OCI-LY7 (cell line): ENCODE results near the gene DENND10. TPM values are rescaled to one million over a fixed set of nuclear protein-coding genes. Genes with fewer than 3 reads are reported as not detected.

ENCODE experiments used
- BruUV-seq: library from RNA; stranded (reverse); fragments of 400-500 nt; replicated peaks from 2 replicates; lab custom pipeline; 2021; lab: Mats Ljungman, UMichigan
- CTCF ChIA-PET: fragments of 300-600 bp; sonication (Branson Sonifier 250); formaldehyde crosslinking; loops from one replicate; lab custom pipeline; 2022; ENCODE audit warnings: antibody characterized with exemption; ENCODE audit not compliant: unreplicated experiment; lab: Charles Lee
- POLR2A ChIA-PET: fragments of 300-600 bp; sonication (Branson Sonifier 250); formaldehyde crosslinking; loops from one replicate; lab custom pipeline; 2022; ENCODE audit warnings: antibody characterized with exemption; lab: Charles Lee
- DNase-seq: peaks from one replicate; pipeline ENCODE4 v3.0.0-alpha.2; 2015; ENCODE audit warnings: low spot score
- H2AFZ ChIP-seq: fragments of 200-600 bp; sonication (generic), shearing (Covaris generic); 2 replicates; pipeline ENCODE4 v1.6.1; 2014; ENCODE audit warnings: mild to moderate bottlenecking, antibody characterized with exemption, low read length, moderate library complexity
- H3K27ac ChIP-seq: fragments of 200-600 bp; sonication (generic); 2 replicates; pipeline ENCODE4 v1.5.1; 2014; ENCODE audit warnings: mixed run types, low read depth, mild to moderate bottlenecking, moderate library complexity, low read length, inconsistent platforms; ENCODE audit not compliant: poor library complexity, severe bottlenecking
- H3K36me3 ChIP-seq: fragments of 200-600 bp; sonication (generic); 2 replicates; pipeline ENCODE4 v1.6.1; 2014; ENCODE audit warnings: mild to moderate bottlenecking, antibody characterized with exemption, low read length, moderate library complexity, mixed read lengths; ENCODE audit not compliant: insufficient read depth
- H3K4me1 ChIP-seq: fragments of 200-600 bp; sonication (generic); 2 replicates; pipeline ENCODE4 v1.5.1; 2014; ENCODE audit warnings: mild to moderate bottlenecking, low read length; ENCODE audit not compliant: insufficient read depth, poor library complexity, severe bottlenecking
- H3K4me2 ChIP-seq: fragments of 200-600 bp; sonication (generic); 2 replicates; pipeline ENCODE4 v1.6.1; 2014; ENCODE audit warnings: mild to moderate bottlenecking, low read length
- H3K4me3 ChIP-seq: fragments of 200-600 bp; sonication (generic); 2 replicates; pipeline ENCODE4 v1.5.1; 2014; ENCODE audit warnings: mild to moderate bottlenecking, low read depth, low read length; ENCODE audit not compliant: poor library complexity, severe bottlenecking
- H3K79me2 ChIP-seq: fragments of 200-600 bp; sonication (generic); 2 replicates; pipeline ENCODE4 v1.6.1; 2016; ENCODE audit warnings: low read depth, mild to moderate bottlenecking, low read length, moderate library complexity, mixed read lengths; ENCODE audit not compliant: insufficient read depth
- H3K9me2 ChIP-seq: fragments of 200-600 bp; sonication (generic); 2 replicates; pipeline ENCODE4 v1.6.1; 2016; ENCODE audit warnings: mild to moderate bottlenecking, low read length, mixed read lengths; ENCODE audit not compliant: insufficient read depth
- H3K9me3 ChIP-seq: fragments of 200-600 bp; sonication (generic); 2 replicates; pipeline ENCODE4 v1.6.1; 2014; ENCODE audit warnings: mild to moderate bottlenecking, mixed run types, low read length, mixed read lengths
- H4K20me1 ChIP-seq: fragments of 200-600 bp; sonication (generic); 2 replicates; pipeline ENCODE4 v1.6.1; 2014; ENCODE audit warnings: mild to moderate bottlenecking, antibody characterized with exemption, low read length, moderate library complexity, mixed read lengths; ENCODE audit not compliant: insufficient read depth
- EZH2phosphoT487 ChIP-seq: fragments of 200-600 bp; sonication (generic); IDR thresholded peaks from 2 replicates; pipeline ENCODE4 v1.6.1; 2018; ENCODE audit warnings: low read depth, borderline replicate concordance, mild to moderate bottlenecking, mixed run types, antibody characterized with exemption, low read length, moderate library complexity, mixed read lengths
- intact Hi-C: fragments of 100-400 bp; cut with micrococcal nuclease; formaldehyde crosslinking; loops from one replicate; pipeline ENCODE4 v1.10.0; 2022; ENCODE audit not compliant: unreplicated experiment
- total RNA-seq, 2 experiments: library from RNA; depleted of rRNA in 1 of 2; stranded (reverse); fragments of >200 nt in 1 of 2; shearing (Covaris generic) in 1 of 2; gene quantifications; 2 replicates each; pipeline ENCODE4 v1.2.3, GENCODE V29; 2014 to 2022
- TF ChIP-seq, protein P1 (sequence below): fragments of 200-600 bp; sonication (generic); conservative IDR thresholded peaks from 2 replicates; pipeline ENCODE4 v1.5.1; 2014; ENCODE audit warnings: mild to moderate bottlenecking, antibody characterized with exemption, low read length, moderate library complexity, mixed read lengths

DENND10 gene
- total RNA-seq, 2 experiments from 2014 or later = 17.8 to 27.1 TPM

DNA sequence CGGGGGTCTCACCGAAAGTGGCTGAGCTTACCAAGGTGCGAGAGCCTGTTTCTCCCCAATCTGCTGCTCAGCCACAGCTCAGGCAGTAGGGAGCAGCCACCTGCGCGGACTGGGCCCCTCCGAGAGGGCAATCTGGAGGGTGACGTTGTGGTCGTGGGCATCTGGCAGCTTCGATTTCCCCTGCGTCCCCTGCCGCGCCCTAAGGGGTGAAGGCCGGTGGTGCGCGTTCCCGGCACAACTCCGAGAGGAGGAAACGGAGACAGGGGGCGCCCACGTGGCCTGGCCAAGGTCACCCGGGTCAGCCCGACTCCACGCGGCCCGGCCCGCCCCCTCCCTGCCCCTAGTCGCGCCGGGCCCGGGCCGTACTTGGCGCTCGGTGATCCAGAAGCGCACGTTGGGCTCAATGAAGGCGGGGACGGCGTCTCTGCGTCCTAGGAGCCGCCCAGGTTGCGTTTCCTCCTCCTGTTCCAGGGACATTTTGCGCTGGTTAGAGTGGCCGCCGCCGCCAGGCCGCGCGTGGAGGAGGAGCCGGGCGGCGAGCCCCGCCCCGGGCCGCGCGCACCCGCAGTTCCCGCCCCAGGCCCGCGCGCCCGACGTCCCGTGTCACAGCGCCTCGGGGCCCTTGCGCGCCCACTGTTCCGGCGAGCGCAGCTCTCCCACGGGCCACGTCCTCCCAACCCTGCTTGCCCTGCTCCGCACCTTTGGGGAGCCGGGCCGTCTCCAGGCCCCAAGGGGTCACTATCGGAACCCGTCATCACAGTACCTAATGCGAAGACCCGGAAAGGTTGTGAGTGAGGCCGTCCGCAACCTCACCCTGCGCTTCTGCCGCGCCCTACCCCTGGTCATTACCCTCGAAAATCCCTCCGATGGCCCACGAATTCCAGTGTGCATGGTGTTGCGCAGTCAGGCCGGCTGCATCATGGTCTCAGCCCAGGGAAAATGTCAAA, 61.5 kb downstream of the DENND10 start, which contains the start of gene SFXN4:
Gene SFXN4 (minus strand): TSS at position 544 of the 947 bp plus-strand sequence. CDS start 67 bp downstream, at position 477.
- BruUV-seq = no TSS peak
- Histone ChIP-seq H3K4me1 (peaks cover 26% of the 10 kb centered on the region), H3K4me3 (peak within 1 kb of the TSS; percentile 82), H4K20me1 (no peaks in the 10 kb centered on the region), H3K4me2 (peak within 1 kb of the TSS; percentile 94), H3K27ac (peak within 1 kb of the TSS; percentile 57), H3K9me2 (no peaks in the 10 kb centered on the region), H2AFZ (peak within 1 kb of the TSS; percentile 79), H3K36me3 (peaks cover 56% of the 10 kb centered on the region), H3K79me2 (peaks cover 10% of the 10 kb centered on the region; the same call in 1 of the 2 replicates), H3K9me3 (no peaks in the 10 kb centered on the region)
- TF ChIP-seq, protein P1, sequence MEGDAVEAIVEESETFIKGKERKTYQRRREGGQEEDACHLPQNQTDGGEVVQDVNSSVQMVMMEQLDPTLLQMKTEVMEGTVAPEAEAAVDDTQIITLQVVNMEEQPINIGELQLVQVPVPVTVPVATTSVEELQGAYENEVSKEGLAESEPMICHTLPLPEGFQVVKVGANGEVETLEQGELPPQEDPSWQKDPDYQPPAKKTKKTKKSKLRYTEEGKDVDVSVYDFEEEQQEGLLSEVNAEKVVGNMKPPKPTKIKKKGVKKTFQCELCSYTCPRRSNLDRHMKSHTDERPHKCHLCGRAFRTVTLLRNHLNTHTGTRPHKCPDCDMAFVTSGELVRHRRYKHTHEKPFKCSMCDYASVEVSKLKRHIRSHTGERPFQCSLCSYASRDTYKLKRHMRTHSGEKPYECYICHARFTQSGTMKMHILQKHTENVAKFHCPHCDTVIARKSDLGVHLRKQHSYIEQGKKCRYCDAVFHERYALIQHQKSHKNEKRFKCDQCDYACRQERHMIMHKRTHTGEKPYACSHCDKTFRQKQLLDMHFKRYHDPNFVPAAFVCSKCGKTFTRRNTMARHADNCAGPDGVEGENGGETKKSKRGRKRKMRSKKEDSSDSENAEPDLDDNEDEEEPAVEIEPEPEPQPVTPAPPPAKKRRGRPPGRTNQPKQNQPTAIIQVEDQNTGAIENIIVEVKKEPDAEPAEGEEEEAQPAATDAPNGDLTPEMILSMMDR = 0 out of 2 replicates have a peak, but pooled peaks have one; percentile 8
- no peak for TF ChIP-seq EZH2phosphoT487
- ChIA-PET CTCF (no interaction called here), POLR2A (interaction anchor here (0.5 to 1.8 kb wide), 8 partner anchors 11 to 106 kb away, joined by 3 to 9 read pairs (median 4); partner anchors contain the start of gene DENND10)
- peak; percentile 80 for DNase-seq
- intact Hi-C loops = loop anchor here (1.0 kb wide), 2 partner anchors 61 to 85 kb away; partner anchors contain the start of genes DENND10 and EIF3A

DNA sequence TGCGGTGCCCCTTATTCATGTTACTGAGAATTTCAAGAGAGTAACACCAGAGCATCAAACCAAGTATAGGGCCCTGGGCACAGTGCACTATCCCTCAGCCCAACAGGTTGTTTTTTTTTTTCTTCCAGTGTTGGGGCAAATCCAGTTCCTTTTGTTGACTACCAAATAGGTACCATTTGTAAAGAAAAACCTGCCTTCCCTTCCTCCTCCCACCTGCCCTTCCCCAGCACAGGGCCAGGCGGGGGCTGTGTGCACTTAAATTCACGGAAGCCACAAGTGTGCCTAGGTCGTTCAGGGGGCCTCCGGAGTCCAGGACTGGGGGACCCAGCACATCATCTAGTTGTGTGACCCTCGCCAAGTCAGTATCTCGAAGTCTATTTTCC, 62.2 kb downstream of the DENND10 start:
- ChIA-PET POLR2A (interaction anchor here (0.6 kb wide), 2 partner anchors 24 to 107 kb away, joined by 3 read pairs; no protein-coding TSS in a partner anchor), CTCF (no interaction called here)
- peaks cover 10% of the 10 kb centered on the region; the same call in 1 of the 2 replicates for H3K79me2 ChIP-seq
- H3K27ac ChIP-seq = peak overlapping the region; percentile 57
- H3K36me3 ChIP-seq = peaks cover 55% of the 10 kb centered on the region
- peak overlapping the region; percentile 82 for H3K4me3 ChIP-seq
- no peaks in the 10 kb centered on the region for H3K9me2 ChIP-seq
- intact Hi-C loops = no loop called here
- H3K4me1 ChIP-seq = peaks cover 26% of the 10 kb centered on the region
- no peaks in the 10 kb centered on the region for H4K20me1 ChIP-seq
- peak overlapping the region; percentile 79 for H2AFZ ChIP-seq
- TF ChIP-seq EZH2phosphoT487 = no peak
- TF ChIP-seq, protein P1 = no peak
- no peaks in the 10 kb centered on the region for H3K9me3 ChIP-seq
- DNase-seq = no peak
- peak overlapping the region; percentile 94 for H3K4me2 ChIP-seq
- no TSS peak for BruUV-seq
